ENCODE results near the gene FSCN2.

DNA sequence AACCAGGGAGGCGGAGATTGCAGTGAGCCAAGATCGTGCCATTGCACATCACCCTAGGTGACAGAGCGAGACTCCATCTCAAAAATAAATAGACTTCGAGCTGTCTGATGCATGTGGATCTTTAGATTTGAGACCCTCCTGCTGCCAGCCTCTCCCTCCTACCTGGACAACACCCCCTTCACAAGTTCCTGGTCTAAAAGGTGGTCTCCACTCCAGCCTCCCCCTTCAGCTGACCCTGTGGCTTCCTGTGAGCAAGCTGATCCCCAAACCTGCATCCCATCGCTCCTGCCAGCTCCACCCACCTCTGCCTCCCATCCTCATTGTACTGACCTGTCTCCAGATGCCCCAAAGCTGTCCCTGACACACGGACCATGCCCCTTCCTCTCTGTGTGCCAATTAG, 51.1 kb downstream of the FSCN2 start:
- TF ChIP-seq, protein P1, sequence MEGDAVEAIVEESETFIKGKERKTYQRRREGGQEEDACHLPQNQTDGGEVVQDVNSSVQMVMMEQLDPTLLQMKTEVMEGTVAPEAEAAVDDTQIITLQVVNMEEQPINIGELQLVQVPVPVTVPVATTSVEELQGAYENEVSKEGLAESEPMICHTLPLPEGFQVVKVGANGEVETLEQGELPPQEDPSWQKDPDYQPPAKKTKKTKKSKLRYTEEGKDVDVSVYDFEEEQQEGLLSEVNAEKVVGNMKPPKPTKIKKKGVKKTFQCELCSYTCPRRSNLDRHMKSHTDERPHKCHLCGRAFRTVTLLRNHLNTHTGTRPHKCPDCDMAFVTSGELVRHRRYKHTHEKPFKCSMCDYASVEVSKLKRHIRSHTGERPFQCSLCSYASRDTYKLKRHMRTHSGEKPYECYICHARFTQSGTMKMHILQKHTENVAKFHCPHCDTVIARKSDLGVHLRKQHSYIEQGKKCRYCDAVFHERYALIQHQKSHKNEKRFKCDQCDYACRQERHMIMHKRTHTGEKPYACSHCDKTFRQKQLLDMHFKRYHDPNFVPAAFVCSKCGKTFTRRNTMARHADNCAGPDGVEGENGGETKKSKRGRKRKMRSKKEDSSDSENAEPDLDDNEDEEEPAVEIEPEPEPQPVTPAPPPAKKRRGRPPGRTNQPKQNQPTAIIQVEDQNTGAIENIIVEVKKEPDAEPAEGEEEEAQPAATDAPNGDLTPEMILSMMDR (IDR thresholded peaks at IDR 0.05): no peak
- TF ChIP-seq POLR2A (IDR thresholded peaks at IDR 0.05): no peak
